ENCODE results near the gene A1BG. TPM values are rescaled to one million over a fixed set of nuclear protein-coding genes. Genes with fewer than 3 reads are reported as not detected.

The A1BG gene
- total RNA-seq, 4 donors from 2014 or later, result 4.5 to 12.5 (median 9.0) TPM; not detected in 1

GRCh38 chr19:58336820-58337219 is 16.5 kb downstream of the A1BG start:
- no peak overlapping the region for H3K4me3 ChIP-seq
- no peak for ATAC-seq
- no peak for TF ChIP-seq CTCF (IDR thresholded peaks at IDR 0.05 in 4 of 5, conservative IDR thresholded peaks at IDR 0.05 in 1 of 5)
- TF ChIP-seq POLR2A (IDR thresholded peaks at IDR 0.05), result no peak
- DNase-seq, result no peak
- no peaks in the 10 kb centered on the region for H3K4me1 ChIP-seq
- peaks cover 0 to 53% of the 10 kb centered on the region in 2 donors for H3K36me3 ChIP-seq
- H3K9me3 ChIP-seq, result no peaks in the 10 kb centered on the region
- H3K27me3 ChIP-seq, result no peaks in the 10 kb centered on the region
- H3K27ac ChIP-seq, result no peak overlapping the region
- in situ Hi-C loops (cut with MboI; ENCODE audit: low sequenced_read_pairs in 4 of 4), result no loop called here
- intact Hi-C loops (cut with DNase I; ENCODE audit: low total_unique reads), result no loop called here

- H3K4me3 ChIP-seq, result no peak overlapping the region
- H3K36me3 ChIP-seq, result peaks cover 0 to 53% of the 10 kb centered on the region in 2 donors
- no peak for TF ChIP-seq POLR2A (IDR thresholded peaks at IDR 0.05)
- TF ChIP-seq CTCF (IDR thresholded peaks at IDR 0.05 in 4 of 5, conservative IDR thresholded peaks at IDR 0.05 in 1 of 5), result no peak
- in situ Hi-C loops (cut with MboI; ENCODE audit: low sequenced_read_pairs in 4 of 4) (no loop called here), intact Hi-C loops (cut with DNase I; ENCODE audit: low total_unique reads) (no loop called here)
- DNase-seq (no peak), ATAC-seq (no peak)
- H3K27me3 ChIP-seq, result no peaks in the 10 kb centered on the region
- no peaks in the 10 kb centered on the region for H3K4me1 ChIP-seq
- no peak overlapping the region for H3K27ac ChIP-seq
- H3K9me3 ChIP-seq, result no peaks in the 10 kb centered on the region
Measured at GRCh38 chr19:58336216-58336615, 17.1 kb downstream of the A1BG start.

- Histone ChIP-seq H3K4me1 (no peaks in the 10 kb centered on the region), H3K27me3 (no peaks in the 10 kb centered on the region), H3K4me3 (no peak overlapping the region), H3K27ac (no peak overlapping the region), H3K9me3 (no peaks in the 10 kb centered on the region), H3K36me3 (peaks cover 0 to 53% of the 10 kb centered on the region in 2 donors)
- DNase-seq (no peak), ATAC-seq (no peak)
- in situ Hi-C loops (cut with MboI; ENCODE audit: low sequenced_read_pairs in 4 of 4), result no loop called here
- TF ChIP-seq CTCF (IDR thresholded peaks at IDR 0.05 in 4 of 5, conservative IDR thresholded peaks at IDR 0.05 in 1 of 5) (no peak), POLR2A (IDR thresholded peaks at IDR 0.05) (no peak)
- intact Hi-C loops (cut with DNase I; ENCODE audit: low total_unique reads), result no loop called here
Measured at GRCh38 chr19:58335630-58336029, 17.7 kb downstream of the A1BG start.

GRCh38 chr19:58334691-58335249 is 18.5 kb downstream of the A1BG start:
- in situ Hi-C loops (cut with MboI; ENCODE audit: low sequenced_read_pairs in 4 of 4), result no loop called here
- Histone ChIP-seq H3K9me3 (no peaks in the 10 kb centered on the region), H3K27me3 (no peaks in the 10 kb centered on the region), H3K27ac (no peak overlapping the region), H3K4me3 (no peak overlapping the region), H3K36me3 (peaks cover 0 to 49% of the 10 kb centered on the region in 2 donors), H3K4me1 (no peaks in the 10 kb centered on the region)
- TF ChIP-seq POLR2A (IDR thresholded peaks at IDR 0.05), result no peak
- no peak for TF ChIP-seq CTCF (IDR thresholded peaks at IDR 0.05 in 4 of 5, conservative IDR thresholded peaks at IDR 0.05 in 1 of 5)
- intact Hi-C loops (cut with DNase I; ENCODE audit: low total_unique reads), result no loop called here
- DNase-seq (no peak), ATAC-seq (no peak)

- Histone ChIP-seq H3K4me1 (peaks cover 12 to 13% of the 10 kb centered on the region in 2 donors), H3K27me3 (no peaks in the 10 kb centered on the region), H3K36me3 (peaks cover 0 to 28% of the 10 kb centered on the region in 2 donors), H3K4me3 (no peak overlapping the region), H3K27ac (no peak overlapping the region), H3K9me3 (no peaks in the 10 kb centered on the region)
- no peak for TF ChIP-seq CTCF (IDR thresholded peaks at IDR 0.05 in 4 of 5, conservative IDR thresholded peaks at IDR 0.05 in 1 of 5)
- TF ChIP-seq POLR2A (IDR thresholded peaks at IDR 0.05), result no peak
- in situ Hi-C loops (cut with MboI; ENCODE audit: low sequenced_read_pairs in 4 of 4) (no loop called here), intact Hi-C loops (cut with DNase I; ENCODE audit: low total_unique reads) (no loop called here)
- ATAC-seq (no peak), DNase-seq (no peak)
Measured at GRCh38 chr19:58332697-58333096, 20.6 kb downstream of the A1BG start.

Measured in gastrocnemius medialis (tissue), 4 donors.